Measurements from ENCODE around the gene PDPK1.
"Not testable (repeated sequence)": the region's sequence is repeated elsewhere in the genome, so short reads cannot be mapped to it uniquely, and the experiment has no call there.

PDPK1 gene

DNA sequence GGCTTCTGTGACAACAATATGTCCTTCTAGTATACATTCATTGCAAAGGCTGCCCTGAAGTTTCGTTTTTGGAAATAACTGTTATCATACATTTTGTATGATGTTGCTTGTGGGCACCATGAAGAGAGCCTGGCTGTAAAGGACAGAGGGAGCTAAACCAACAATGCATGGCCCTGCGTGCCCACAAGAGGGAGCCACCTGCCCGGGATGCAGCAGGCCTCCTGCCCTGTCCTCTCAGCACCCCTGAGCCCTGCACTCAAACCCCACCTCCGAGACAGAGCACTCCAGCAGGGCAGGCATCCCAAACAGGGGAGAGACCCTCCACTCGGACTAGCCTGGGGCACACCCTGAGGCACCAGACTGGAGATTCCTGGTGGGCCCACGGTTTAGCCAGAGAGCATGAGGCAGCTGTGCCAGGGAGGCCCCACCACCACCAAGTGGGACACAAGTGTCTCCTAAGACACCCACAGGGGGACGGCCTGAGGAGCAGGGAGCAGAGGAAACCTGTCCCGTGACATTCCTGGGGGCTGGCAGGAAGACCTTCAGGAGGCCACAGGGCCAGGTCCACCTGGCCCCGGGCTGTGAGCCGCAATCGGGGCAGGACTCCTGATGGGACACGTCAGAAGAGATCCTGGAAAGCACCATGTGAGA, 101.4 kb downstream of the PDPK1 start:
- not testable (repeated sequence) for H3K4me3 ChIP-seq (ENCODE audit: low read length); H3K27me3 ChIP-seq (ENCODE audit: insufficient read depth, low read length, poor library complexity); H2BK15ac ChIP-seq (replicated peaks; ENCODE audit: low read depth); H3K79me2 ChIP-seq (ENCODE audit: control insufficient read depth, insufficient read depth, low read length); DNase-seq; H3K4me1 ChIP-seq (ENCODE audit: control insufficient read depth, low read depth, low read length); H3K36me3 ChIP-seq (ENCODE audit: control insufficient read depth, insufficient read depth, low read length); H2BK120ac ChIP-seq (ENCODE audit: low read depth, low read length); H2AK5ac ChIP-seq (ENCODE audit: low read length); H3K9ac ChIP-seq (ENCODE audit: low read length); H4K8ac ChIP-seq (ENCODE audit: low read depth, low read length); H3K18ac ChIP-seq (ENCODE audit: low read length); H3K23ac ChIP-seq (ENCODE audit: low read length); H2BK5ac ChIP-seq (ENCODE audit: low read length); H3K4me2 ChIP-seq (ENCODE audit: low read length); H4K5ac ChIP-seq (ENCODE audit: low read length); H3K79me1 ChIP-seq (ENCODE audit: low read length); H3K4ac ChIP-seq (ENCODE audit: low read depth, low read length); H3K56ac ChIP-seq (ENCODE audit: low read length); H3K27ac ChIP-seq (ENCODE audit: low read depth, low read length)
- no CpG with 5 or more reads among the region's 12 CpGs for WGBS (ENCODE audit: extremely low coverage, insufficient coverage, low lambda C conversion rate)

DNA sequence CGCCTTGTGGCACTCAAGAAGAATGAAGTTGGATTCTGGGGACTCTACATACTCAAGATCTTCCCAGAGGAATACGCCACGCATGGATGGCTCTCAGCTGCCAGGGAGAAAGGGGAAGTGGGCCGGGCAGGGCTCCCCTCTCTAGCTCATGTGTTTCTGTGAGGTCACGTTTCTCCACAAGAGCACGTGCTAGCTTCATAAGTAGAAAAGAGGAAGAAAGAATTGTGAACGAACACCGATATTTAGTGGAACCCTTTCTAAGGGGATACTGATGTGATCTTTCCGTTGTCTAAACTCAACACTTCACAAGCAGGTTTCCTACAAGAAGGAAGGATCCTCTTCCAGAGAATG, 101.9 kb downstream of the PDPK1 start:
- not testable (repeated sequence) for H3K27me3 ChIP-seq (ENCODE audit: insufficient read depth, low read length, poor library complexity); H3K4me3 ChIP-seq (ENCODE audit: low read length); H3K79me1 ChIP-seq (ENCODE audit: low read length); H3K36me3 ChIP-seq (ENCODE audit: control insufficient read depth, insufficient read depth, low read length); H3K79me2 ChIP-seq (ENCODE audit: control insufficient read depth, insufficient read depth, low read length); H3K23ac ChIP-seq (ENCODE audit: low read length); H4K5ac ChIP-seq (ENCODE audit: low read length); H2AK5ac ChIP-seq (ENCODE audit: low read length); H2BK120ac ChIP-seq (ENCODE audit: low read depth, low read length); H3K18ac ChIP-seq (ENCODE audit: low read length); H3K9ac ChIP-seq (ENCODE audit: low read length); H4K8ac ChIP-seq (ENCODE audit: low read depth, low read length); H3K4me2 ChIP-seq (ENCODE audit: low read length); H2BK15ac ChIP-seq (replicated peaks; ENCODE audit: low read depth); H3K27ac ChIP-seq (ENCODE audit: low read depth, low read length); H3K4me1 ChIP-seq (ENCODE audit: control insufficient read depth, low read depth, low read length); H3K4ac ChIP-seq (ENCODE audit: low read depth, low read length); H3K56ac ChIP-seq (ENCODE audit: low read length); DNase-seq; H2BK5ac ChIP-seq (ENCODE audit: low read length)
- WGBS (ENCODE audit: extremely low coverage, insufficient coverage, low lambda C conversion rate): no CpG with 5 or more reads among the region's 9 CpGs

DNA sequence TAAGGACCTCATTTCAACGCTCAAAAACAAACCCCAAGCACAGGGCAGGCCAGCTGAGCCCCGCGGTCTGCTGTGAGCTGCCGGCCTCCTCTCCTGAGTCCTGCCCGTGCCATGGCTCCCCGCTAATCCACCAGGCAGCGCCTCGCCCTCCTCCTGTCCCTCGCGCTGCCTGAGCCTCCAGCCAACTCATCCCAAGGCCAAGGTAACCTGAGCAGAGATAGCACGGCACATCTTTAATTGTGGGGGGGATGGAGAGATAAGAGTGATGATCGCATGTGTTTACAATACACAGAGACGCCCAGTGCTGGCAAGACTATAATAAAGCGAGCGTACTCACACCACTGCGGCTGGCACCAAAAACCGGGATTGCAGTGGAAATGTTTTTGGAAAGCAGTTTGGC, 104.7 kb downstream of the PDPK1 start:
- no CpG with 5 or more reads among the region's 17 CpGs for WGBS (ENCODE audit: extremely low coverage, insufficient coverage, low lambda C conversion rate)
- not testable (repeated sequence) for H3K4me3 ChIP-seq (ENCODE audit: low read length); H2BK5ac ChIP-seq (ENCODE audit: low read length); H3K36me3 ChIP-seq (ENCODE audit: control insufficient read depth, insufficient read depth, low read length); H3K27ac ChIP-seq (ENCODE audit: low read depth, low read length); H4K5ac ChIP-seq (ENCODE audit: low read length); H3K23ac ChIP-seq (ENCODE audit: low read length); H3K18ac ChIP-seq (ENCODE audit: low read length); H2BK15ac ChIP-seq (replicated peaks; ENCODE audit: low read depth); H3K4ac ChIP-seq (ENCODE audit: low read depth, low read length); H3K56ac ChIP-seq (ENCODE audit: low read length); H3K79me1 ChIP-seq (ENCODE audit: low read length); H2BK120ac ChIP-seq (ENCODE audit: low read depth, low read length); H3K4me2 ChIP-seq (ENCODE audit: low read length); H3K4me1 ChIP-seq (ENCODE audit: control insufficient read depth, low read depth, low read length); H2AK5ac ChIP-seq (ENCODE audit: low read length); H3K79me2 ChIP-seq (ENCODE audit: control insufficient read depth, insufficient read depth, low read length); H3K9ac ChIP-seq (ENCODE audit: low read length); H4K8ac ChIP-seq (ENCODE audit: low read depth, low read length); DNase-seq; H3K27me3 ChIP-seq (ENCODE audit: insufficient read depth, low read length, poor library complexity)

DNA sequence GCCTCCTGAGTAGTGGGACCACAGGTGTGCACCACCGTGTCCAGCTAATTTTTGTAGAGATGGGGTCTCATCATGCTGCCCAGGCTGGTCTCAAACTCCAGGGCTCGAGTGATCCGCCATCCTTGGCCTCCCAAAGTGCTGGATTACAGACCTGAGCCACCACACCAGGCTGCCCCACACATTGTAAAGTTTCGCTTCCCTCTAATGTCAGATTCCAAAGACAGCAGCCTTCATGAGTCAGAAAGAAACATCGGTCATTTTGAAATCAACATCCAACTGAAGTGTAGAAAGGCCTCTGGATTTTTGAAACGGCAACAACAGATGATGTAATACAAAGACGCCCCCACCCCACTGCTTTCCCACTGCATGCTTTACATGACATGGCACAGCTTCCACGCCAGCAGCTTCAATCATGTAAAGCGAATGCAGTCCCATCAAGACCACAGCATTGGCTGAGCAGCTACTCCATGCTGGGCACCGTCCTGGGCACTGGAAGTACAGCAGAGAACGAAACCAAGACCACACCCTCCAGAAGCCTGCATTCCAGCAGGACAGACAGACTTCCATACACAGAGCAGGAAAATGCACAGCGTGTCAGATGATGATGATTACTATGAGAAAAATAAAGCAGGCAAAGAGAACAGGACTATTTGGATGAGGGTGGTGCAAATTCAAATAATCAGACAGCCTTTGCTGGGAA, 107.1 kb downstream of the PDPK1 start:
- H2BK15ac ChIP-seq (replicated peaks; ENCODE audit: low read depth); H3K4ac ChIP-seq (ENCODE audit: low read depth, low read length); H4K8ac ChIP-seq (ENCODE audit: low read depth, low read length); H3K23ac ChIP-seq (ENCODE audit: low read length); H3K56ac ChIP-seq (ENCODE audit: low read length); DNase-seq; H3K27ac ChIP-seq (ENCODE audit: low read depth, low read length); H3K18ac ChIP-seq (ENCODE audit: low read length); H3K4me1 ChIP-seq (ENCODE audit: control insufficient read depth, low read depth, low read length); H4K5ac ChIP-seq (ENCODE audit: low read length); H3K9ac ChIP-seq (ENCODE audit: low read length); H3K79me2 ChIP-seq (ENCODE audit: control insufficient read depth, insufficient read depth, low read length); H2BK120ac ChIP-seq (ENCODE audit: low read depth, low read length); H3K4me3 ChIP-seq (ENCODE audit: low read length); H3K4me2 ChIP-seq (ENCODE audit: low read length); H2AK5ac ChIP-seq (ENCODE audit: low read length); H3K27me3 ChIP-seq (ENCODE audit: insufficient read depth, low read length, poor library complexity); H3K36me3 ChIP-seq (ENCODE audit: control insufficient read depth, insufficient read depth, low read length); H3K79me1 ChIP-seq (ENCODE audit: low read length); H2BK5ac ChIP-seq (ENCODE audit: low read length): not testable (repeated sequence)
- no CpG with 5 or more reads among the region's 12 CpGs for WGBS (ENCODE audit: extremely low coverage, insufficient coverage, low lambda C conversion rate)

DNA sequence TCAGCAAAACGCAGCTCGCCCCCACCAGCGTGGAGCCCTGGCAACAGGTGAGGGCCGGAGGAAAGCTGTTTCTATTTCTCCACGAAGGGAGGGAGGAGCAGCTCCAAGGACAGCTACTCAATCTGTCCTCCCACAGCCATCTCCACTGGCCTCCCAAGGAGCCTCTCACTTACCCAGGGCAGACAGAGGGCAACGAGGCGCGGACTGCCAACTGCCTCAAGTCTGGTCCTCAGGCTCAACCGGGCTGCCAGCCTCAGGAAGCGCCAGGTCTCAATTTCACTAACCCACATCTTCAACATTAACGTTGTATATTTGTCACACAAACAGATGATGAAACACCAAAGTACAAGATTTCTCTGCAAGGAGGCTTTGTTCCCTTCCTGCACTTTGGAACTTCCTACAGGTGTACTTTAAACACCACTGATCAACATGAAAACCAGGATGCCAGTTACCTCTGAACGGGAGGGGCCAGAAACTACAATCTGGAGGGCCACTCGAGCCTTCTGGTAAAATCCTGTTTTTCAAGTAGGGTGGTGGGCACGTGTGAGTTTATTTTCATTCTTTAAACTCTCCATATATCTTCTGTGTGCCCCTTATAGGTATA, 113.5 kb downstream of the PDPK1 start:
- no CpG with 5 or more reads among the region's 14 CpGs for WGBS (ENCODE audit: extremely low coverage, insufficient coverage, low lambda C conversion rate)
- not testable (repeated sequence) for H3K27ac ChIP-seq (ENCODE audit: low read depth, low read length); H3K79me2 ChIP-seq (ENCODE audit: control insufficient read depth, insufficient read depth, low read length); H3K56ac ChIP-seq (ENCODE audit: low read length); DNase-seq; H3K4me3 ChIP-seq (ENCODE audit: low read length); H3K36me3 ChIP-seq (ENCODE audit: control insufficient read depth, insufficient read depth, low read length); H2BK120ac ChIP-seq (ENCODE audit: low read depth, low read length); H3K79me1 ChIP-seq (ENCODE audit: low read length); H3K23ac ChIP-seq (ENCODE audit: low read length); H3K18ac ChIP-seq (ENCODE audit: low read length); H3K9ac ChIP-seq (ENCODE audit: low read length); H2BK15ac ChIP-seq (replicated peaks; ENCODE audit: low read depth); H3K4me2 ChIP-seq (ENCODE audit: low read length); H3K4me1 ChIP-seq (ENCODE audit: control insufficient read depth, low read depth, low read length); H3K27me3 ChIP-seq (ENCODE audit: insufficient read depth, low read length, poor library complexity); H4K5ac ChIP-seq (ENCODE audit: low read length); H4K8ac ChIP-seq (ENCODE audit: low read depth, low read length); H2AK5ac ChIP-seq (ENCODE audit: low read length); H2BK5ac ChIP-seq (ENCODE audit: low read length); H3K4ac ChIP-seq (ENCODE audit: low read depth, low read length)
